ENCODE measurements around the gene CSMD2.
"Not testable (repeated sequence)": the region's sequence is repeated elsewhere in the genome, so short reads cannot be mapped to it uniquely, and the experiment has no call there.

CSMD2 gene

DNA sequence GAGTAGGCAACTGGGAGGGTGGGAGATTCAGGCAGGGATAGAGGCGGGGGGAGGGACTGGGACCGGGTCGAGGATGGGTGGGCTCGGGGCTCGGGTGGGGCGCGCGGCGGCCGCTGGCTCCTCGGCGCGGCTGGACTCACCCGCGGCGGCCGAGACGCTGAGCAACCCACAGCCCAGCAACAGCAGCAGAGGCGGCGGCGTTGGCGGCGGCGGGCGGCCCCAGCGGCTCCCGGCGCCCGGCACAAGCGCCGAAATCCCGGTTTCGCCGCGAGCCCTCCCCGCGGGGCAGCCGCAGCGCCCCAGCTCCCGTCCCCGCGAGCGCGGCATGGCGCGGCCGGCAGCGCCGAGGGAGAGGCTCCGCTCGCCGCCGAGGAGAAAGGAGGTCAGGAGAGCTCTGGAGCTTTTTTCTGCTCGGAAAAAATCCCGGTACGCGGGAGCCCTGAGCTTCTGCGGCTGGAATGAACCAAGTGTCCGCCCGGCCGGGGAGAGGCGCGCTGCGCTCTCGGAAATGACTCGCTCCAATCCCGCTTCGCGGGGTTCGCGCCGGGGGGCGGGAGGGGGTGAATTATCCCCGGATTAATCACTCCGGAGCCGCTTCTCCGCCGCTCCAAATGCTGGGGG is at the start of gene CSMD2:
Gene CSMD2 (minus strand): TSS at position 460 of the 621 bp plus-strand sequence. CDS start 133 bp downstream, at position 327.
- in situ Hi-C loops (cut with MboI; ENCODE audit: low sequenced_read_pairs): no loop called here

DNA sequence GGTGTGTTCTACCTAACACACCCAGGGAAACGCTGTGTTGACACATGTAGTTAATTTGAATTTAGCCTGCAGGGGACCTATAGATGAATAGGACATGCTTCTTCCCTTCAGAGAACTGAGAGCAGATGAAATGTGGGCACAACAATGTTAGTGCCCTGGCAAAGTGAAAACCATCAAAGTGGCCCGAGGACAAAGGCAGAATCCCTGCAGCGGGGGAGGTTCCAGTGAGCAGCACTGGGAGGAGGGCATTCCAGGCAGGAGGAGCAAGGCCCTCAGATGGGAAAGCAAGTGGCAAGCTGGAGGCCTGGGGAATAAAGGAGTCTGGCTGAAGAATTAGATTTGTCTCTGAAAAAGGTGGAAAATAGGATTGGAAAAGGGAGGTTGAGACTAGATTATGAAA is 48.9 kb upstream of the CSMD2 start:
- in situ Hi-C loops (cut with MboI; ENCODE audit: low sequenced_read_pairs): no loop called here

DNA sequence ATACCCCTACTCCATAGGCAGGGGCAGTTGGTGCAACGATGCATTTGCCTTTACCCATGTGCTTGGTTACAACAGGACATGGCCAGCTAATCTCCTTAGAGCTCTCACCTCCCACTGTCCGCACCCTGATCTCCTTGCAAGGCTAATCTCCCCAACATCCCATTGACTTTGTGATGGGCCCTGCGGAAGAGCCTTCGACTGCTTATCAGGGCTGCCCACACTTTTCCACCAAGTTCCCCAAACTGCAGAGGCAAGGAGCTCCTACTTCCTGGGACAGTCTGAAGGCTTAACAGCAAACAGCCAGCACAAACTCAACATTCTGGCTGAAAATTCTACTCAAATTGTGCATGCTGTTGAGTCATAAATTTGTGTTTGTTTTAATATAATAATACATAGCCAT is 47.6 kb upstream of the CSMD2 start:
- in situ Hi-C loops (cut with MboI; ENCODE audit: low sequenced_read_pairs): no loop called here

- in situ Hi-C loops (cut with MboI; ENCODE audit: low sequenced_read_pairs): no loop called here
Measured at GRCh38 chr1:34199927-34200326, 34.9 kb upstream of the CSMD2 start.

- in situ Hi-C loops (cut with MboI; ENCODE audit: low sequenced_read_pairs): no loop called here
Measured at GRCh38 chr1:34192621-34193020, 27.6 kb upstream of the CSMD2 start.

- in situ Hi-C loops (cut with MboI; ENCODE audit: low sequenced_read_pairs): no loop called here
Measured at GRCh38 chr1:34190692-34191091, 25.7 kb upstream of the CSMD2 start.

DNA sequence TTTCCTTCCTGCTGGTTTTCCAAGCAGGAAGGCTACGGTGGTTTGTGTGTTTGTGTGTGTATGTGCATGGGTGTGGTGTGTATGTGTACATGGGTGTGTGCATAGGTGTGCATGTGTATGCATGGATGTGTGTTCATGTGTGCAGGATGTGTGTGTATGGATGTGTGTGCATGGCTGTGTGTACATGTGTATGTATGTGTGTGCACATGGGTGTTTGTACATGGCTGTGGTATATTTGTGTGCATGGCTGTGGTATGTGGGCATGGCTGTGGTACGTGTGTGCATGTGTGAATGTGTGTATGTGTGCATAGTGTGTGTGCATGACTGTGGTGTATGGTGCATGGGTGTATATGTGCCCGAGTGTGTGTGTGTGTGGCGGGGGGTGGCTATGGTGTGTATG is 24.0 kb upstream of the CSMD2 start:
- in situ Hi-C loops (cut with MboI; ENCODE audit: low sequenced_read_pairs): no loop called here

DNA sequence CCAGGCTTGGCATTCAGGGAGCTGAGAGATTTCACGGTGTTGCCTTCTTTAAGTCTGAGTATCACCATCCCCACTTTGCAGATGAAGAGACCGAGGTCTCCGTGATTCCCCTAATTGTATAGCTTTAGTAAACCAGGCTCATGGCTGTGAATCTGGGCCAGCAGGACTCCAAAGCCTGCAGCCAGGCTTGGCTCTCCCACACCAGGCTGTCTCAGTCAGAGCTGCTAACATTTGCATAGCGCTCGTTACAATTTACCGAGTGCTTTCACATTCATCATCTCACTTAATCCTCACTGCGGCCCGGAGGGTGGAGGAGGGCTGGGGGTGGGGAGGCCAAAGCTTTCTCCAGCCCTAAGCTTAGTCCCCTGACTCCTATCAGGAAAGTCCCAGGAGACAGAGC is 23.4 kb upstream of the CSMD2 start:
- in situ Hi-C loops (cut with MboI; ENCODE audit: low sequenced_read_pairs): no loop called here

- in situ Hi-C loops (cut with MboI; ENCODE audit: low sequenced_read_pairs): no loop called here
Measured at GRCh38 chr1:34186741-34187494, 21.9 kb upstream of the CSMD2 start.

GRCh38 chr1:34183381-34183780 is 18.4 kb upstream of the CSMD2 start:
- in situ Hi-C loops (cut with MboI; ENCODE audit: low sequenced_read_pairs): not testable (repeated sequence)

- in situ Hi-C loops (cut with MboI; ENCODE audit: low sequenced_read_pairs): no loop called here
Measured at GRCh38 chr1:34178072-34178471, 13.0 kb upstream of the CSMD2 start.

- in situ Hi-C loops (cut with MboI; ENCODE audit: low sequenced_read_pairs): no loop called here
Measured at GRCh38 chr1:34176830-34177603, 12.0 kb upstream of the CSMD2 start, which contains the start of gene C1orf94. Gene C1orf94 (plus strand): TSS chr1:34176907. CDS start chr1:34177790, 883 bp downstream.

DNA sequence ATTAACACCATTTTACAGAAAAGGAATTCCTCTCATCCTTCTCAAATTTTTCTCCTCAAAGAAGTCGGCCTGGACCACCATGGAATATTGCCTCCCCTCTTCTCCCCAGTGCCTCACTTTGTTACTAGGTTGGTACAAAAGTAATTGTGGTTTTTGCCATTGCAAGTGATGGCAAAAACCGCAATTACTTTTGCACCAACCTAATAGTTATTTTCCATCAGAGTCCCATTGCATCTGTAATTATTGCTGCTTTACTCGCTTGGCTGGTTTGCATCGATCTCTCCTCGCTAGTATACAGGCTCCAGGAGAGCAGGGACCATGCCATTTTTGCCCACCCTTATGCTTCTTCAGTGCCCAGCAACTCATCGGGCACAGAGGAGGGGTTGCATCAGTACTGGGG is 10.7 kb upstream of the CSMD2 start:
- in situ Hi-C loops (cut with MboI; ENCODE audit: low sequenced_read_pairs): no loop called here

- in situ Hi-C loops (cut with MboI; ENCODE audit: low sequenced_read_pairs): no loop called here
Measured at GRCh38 chr1:34167389-34167788, 2.4 kb upstream of the CSMD2 start.

DNA sequence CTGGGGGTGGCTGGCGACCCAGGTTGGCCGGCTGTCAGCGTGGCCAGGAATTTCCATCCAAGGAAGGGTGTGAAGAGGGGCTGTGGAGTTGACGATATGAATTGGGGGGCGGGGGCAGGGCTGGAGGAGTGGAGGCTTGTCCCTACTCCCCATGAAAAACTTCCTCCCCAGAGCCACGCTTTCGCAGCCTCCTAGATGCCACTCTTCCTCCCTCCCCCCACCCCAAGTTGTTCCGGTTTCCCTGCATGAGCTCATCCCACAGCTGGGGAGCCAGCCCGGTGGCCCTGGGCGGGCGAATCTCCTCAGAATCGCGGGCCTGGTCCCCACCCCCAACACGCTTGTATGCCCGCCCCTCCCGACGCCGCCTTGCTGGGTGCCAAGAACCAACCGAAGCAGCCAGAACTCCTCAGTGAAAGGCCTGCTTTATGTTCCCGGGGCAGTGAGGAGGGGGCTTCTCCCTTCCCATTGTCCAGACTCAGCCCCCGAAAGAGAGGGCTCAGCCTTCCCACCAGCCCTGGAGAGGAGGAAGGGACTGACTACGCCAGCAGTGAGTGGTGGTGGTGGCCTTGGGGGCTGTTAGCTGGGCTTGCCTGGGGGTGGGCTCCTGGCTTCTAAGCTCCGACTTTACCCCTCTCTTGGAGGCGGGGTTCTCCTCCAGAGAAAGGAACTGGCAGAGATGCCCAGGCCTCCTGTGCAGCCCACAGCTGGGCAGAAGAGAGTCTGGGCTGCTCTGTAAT is 1.8 kb upstream of the CSMD2 start:
- in situ Hi-C loops (cut with MboI; ENCODE audit: low sequenced_read_pairs): no loop called here

DNA sequence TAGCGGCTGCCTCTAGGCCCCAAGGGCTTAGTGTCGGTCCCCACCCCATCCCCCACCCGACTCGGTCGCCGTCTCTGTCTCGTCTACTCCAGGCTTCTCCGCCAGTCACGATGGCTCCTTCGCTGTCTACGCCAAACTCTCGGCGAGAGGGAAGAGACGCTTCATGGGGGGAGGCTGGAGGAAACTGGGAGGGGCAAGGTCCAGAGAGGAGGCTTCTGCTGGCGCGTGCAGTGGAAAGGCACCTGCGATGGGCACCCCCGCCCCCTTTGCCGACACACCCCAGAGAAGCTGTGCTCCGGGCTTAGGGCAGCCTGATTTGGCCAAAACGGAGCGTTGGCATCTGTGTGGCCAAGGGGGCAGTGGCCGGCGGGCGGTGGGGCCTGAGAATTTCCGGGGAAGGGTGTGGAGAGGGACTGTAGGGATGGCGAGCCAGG is 1.2 kb upstream of the CSMD2 start:
- in situ Hi-C loops (cut with MboI; ENCODE audit: low sequenced_read_pairs): no loop called here

GRCh38 chr1:34165422-34165921 is 442 bp upstream of the CSMD2 start:
- in situ Hi-C loops (cut with MboI; ENCODE audit: low sequenced_read_pairs): no loop called here

DNA sequence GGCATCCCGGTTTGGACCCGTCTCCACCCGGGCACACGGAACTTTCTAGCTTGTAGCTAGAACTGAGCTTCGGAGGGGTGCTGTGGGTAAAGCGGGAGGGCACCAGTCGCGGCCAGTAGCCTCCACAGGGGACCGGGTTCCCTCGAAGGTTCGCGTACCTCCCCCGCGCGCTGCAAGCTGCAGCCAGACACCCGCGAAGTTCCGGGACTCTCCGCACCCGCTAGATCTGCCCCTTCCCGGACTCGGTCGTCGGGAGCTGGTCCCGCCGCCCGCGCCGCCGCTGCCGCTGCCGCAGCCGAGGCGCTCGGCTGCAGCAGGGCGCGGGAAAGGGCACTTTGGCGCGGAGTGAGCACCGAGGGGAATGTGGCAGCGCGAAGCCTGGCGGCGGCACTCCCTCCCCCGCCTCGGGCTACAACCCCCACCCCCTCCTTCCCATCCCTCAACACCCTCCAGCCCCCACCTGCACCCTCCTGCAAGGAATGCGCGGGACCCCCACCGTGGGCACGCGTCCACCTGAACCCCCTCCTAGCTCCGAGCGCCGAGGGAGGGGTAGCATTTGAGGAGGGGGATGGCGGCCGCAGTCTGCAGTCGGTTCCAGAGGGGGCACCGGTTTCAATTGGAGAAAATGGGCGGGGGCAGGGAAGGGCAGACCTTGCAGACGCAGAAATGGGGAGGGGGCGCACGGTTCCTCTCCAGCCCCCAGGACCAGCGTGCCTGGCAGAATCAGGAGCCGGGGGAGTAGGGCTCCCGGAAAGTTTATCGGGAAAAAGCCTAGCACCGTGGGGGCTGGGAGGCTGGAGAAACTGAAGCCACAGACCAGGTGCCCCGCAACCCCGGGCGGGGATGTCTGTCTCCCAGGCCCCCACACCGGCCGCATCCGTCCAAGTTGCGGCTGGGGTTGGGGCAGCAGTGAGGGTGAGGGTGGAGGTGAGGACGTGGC is 968 bp downstream of the CSMD2 start:
- in situ Hi-C loops (cut with MboI; ENCODE audit: low sequenced_read_pairs): no loop called here

DNA sequence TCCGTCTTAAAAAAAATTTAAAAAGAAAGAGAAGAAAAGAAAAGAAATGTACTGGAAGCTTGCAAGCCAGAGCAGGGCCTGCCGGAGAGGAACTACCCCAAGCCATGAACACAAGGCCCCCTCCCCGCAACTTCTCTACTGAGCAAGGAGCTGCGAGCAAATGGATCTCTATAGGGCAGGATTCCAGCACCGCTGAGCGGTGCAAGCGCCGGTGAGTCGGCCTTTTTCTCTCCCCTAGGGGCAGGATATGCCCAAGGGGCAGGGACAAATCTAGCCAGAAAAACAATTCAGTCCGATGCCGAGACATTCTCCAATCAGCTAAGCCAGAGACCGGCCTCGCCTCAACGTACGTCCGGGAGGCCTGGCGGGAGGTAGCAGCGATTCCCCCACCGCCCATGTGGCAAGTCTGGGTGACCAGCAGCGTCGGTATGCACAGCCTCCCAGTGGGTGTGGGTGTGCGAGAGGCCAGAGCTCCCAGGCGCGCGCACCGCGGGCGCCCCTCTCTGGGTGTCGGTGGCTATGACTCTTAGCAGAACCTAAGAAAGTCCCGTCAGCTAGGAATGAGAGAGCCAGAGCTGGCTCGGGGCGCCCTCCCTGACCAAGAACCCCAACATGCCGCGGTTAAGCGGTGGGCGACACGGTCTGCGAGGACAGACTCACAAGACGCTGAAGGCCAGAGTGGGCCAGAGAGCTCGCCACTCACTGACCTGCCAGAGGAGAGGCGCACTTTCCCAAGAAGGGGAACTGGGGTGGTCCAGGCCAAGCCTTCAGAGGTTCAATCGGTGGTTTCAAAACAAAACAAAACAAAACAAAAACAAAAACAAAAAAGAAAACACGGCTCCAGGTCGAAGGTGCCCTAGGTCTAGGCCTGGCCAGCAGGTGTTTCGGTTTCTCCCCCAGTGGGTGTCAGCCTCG is 1.9 kb downstream of the CSMD2 start:
- in situ Hi-C loops (cut with MboI; ENCODE audit: low sequenced_read_pairs): no loop called here

Data from HL-60/S4 treated with phorbol 12-myristate 13-acetate at 8.2 ng/mL for 4 days and 3 days (cell line).